Activated T-cell treated with anti-CD3 and anti-CD28 coated beads for 1 hour (primary cell): ENCODE data around the gene ZNF652.
A peak's percentile ranks its signal among the peaks of the same experiment; 100 is the strongest.

ENCODE experiments used
- DNase-seq: peaks from one replicate; pipeline ENCODE4 v3.0.0-alpha.2; 2020; ENCODE audit warnings: low read depth

ZNF652 gene

GRCh38 chr17:49357516-49357915, 4.5 kb downstream of the ZNF652 start:
- no peak for DNase-seq

GRCh38 chr17:49356320-49356719, 5.7 kb downstream of the ZNF652 start:
- DNase-seq: no peak

- no peak for DNase-seq
Measured at GRCh38 chr17:49353607-49354006, 8.4 kb downstream of the ZNF652 start.

GRCh38 chr17:49352587-49353154, 9.4 kb downstream of the ZNF652 start:
- no peak for DNase-seq

GRCh38 chr17:49351572-49352140, 10.4 kb downstream of the ZNF652 start:
- no peak for DNase-seq

- DNase-seq: no peak
Measured at GRCh38 chr17:49349541-49349940, 12.5 kb downstream of the ZNF652 start.

GRCh38 chr17:49344914-49345313, 17.1 kb downstream of the ZNF652 start:
- DNase-seq: no peak

- no peak for DNase-seq
Measured at GRCh38 chr17:49343273-49343672, 18.8 kb downstream of the ZNF652 start.

GRCh38 chr17:49342575-49342936, 19.5 kb downstream of the ZNF652 start:
- DNase-seq: no peak

- no peak for DNase-seq
Measured at GRCh38 chr17:49341356-49341755, 20.7 kb downstream of the ZNF652 start.

- DNase-seq: no peak
Measured at GRCh38 chr17:49339354-49339753, 22.7 kb downstream of the ZNF652 start.

- DNase-seq: no peak
Measured at GRCh38 chr17:49338883-49339282, 23.2 kb downstream of the ZNF652 start.

GRCh38 chr17:49337884-49338283, 24.2 kb downstream of the ZNF652 start:
- DNase-seq: no peak

- no peak for DNase-seq
Measured at GRCh38 chr17:49334744-49335512, 27.1 kb downstream of the ZNF652 start.

- DNase-seq: no peak
Measured at GRCh38 chr17:49333804-49334203, 28.2 kb downstream of the ZNF652 start.

- DNase-seq: no peak
Measured at GRCh38 chr17:49327835-49328784, 33.9 kb downstream of the ZNF652 start.

GRCh38 chr17:49325980-49326379, 36.1 kb downstream of the ZNF652 start:
- no peak for DNase-seq

GRCh38 chr17:49318435-49318965, 43.5 kb downstream of the ZNF652 start:
- no peak for DNase-seq

- DNase-seq: no peak
Measured at GRCh38 chr17:49316889-49317675, 45.0 kb downstream of the ZNF652 start.

GRCh38 chr17:49316258-49316570, 45.8 kb downstream of the ZNF652 start:
- DNase-seq: no peak

- peak; percentile 64 for DNase-seq
Measured at GRCh38 chr17:49315551-49316257, 46.3 kb downstream of the ZNF652 start.
